Neural cell (in vitro differentiated cells): ENCODE results near the gene MRPL32. TPM values are rescaled to one million over a fixed set of nuclear protein-coding genes. Genes with fewer than 3 reads are reported as not detected.

Experiments
- H2AFZ ChIP-seq: fragments of 200-600, 300-800 bp; sonication (generic), shearing (Covaris generic); 2 replicates; pipeline ENCODE4 v1.6.0; 2014; ENCODE audit warnings: low read depth, mild to moderate bottlenecking, antibody characterized with exemption, low read length, moderate library complexity
- H3F3A ChIP-seq: fragments of 200-600 bp; shearing (Covaris generic); 2 replicates; pipeline ENCODE4 v1.6.1; 2016; ENCODE audit warnings: mild to moderate bottlenecking, moderate library complexity, mixed read lengths, antibody characterized with exemption, low read length; ENCODE audit not compliant: insufficient read depth, poor library complexity, severe bottlenecking
- H3K27ac ChIP-seq: fragments of 200-600, 300-800 bp; sonication (generic), shearing (Covaris generic); 2 replicates; pipeline ENCODE4 v1.5.1; 2014; ENCODE audit warnings: mild to moderate bottlenecking, low read length, moderate library complexity
- H3K27me3 ChIP-seq: fragments of 300-800, 200-600 bp; sonication (generic), shearing (Covaris generic); 2 replicates; pipeline ENCODE4 v1.6.0; 2014; ENCODE audit warnings: mild to moderate bottlenecking, low read depth, low read length, moderate library complexity; ENCODE audit not compliant: insufficient read depth
- H3K36me3 ChIP-seq: fragments of 300-800, 200-600 bp; sonication (generic), shearing (Covaris generic); 2 replicates; pipeline ENCODE4 v1.5.1; 2014; ENCODE audit warnings: mild to moderate bottlenecking, antibody characterized with exemption, low read length, moderate library complexity; ENCODE audit not compliant: insufficient read depth
- H3K4me2 ChIP-seq: fragments of 300-800, 200-600 bp; sonication (generic), shearing (Covaris generic); 2 replicates; pipeline ENCODE4 v1.6.0; 2014; ENCODE audit warnings: mild to moderate bottlenecking, low read length
- H3K4me3 ChIP-seq: fragments of 300-800, 200-600 bp; sonication (generic), shearing (Covaris generic); 2 replicates; pipeline ENCODE4 v1.5.1; 2014; ENCODE audit warnings: mild to moderate bottlenecking, low read length, moderate library complexity
- H3K79me2 ChIP-seq: fragments of 200-600 bp; shearing (Covaris generic); replicated peaks from 2 replicates; pipeline ENCODE4 v1.6.0; 2014; ENCODE audit warnings: mild to moderate bottlenecking, low read length, moderate library complexity; ENCODE audit not compliant: insufficient read depth
- H3K9ac ChIP-seq: fragments of 300-800, 200-600 bp; sonication (generic), shearing (Covaris generic); 2 replicates; pipeline ENCODE4 v1.6.1; 2016; ENCODE audit warnings: mild to moderate bottlenecking, low read length, mixed read lengths
- H3K9me2 ChIP-seq: fragments of 200-600 bp; shearing (Covaris generic); 2 replicates; pipeline ENCODE4 v1.6.1; 2016; ENCODE audit warnings: mild to moderate bottlenecking, low read length, mixed read lengths; ENCODE audit not compliant: insufficient read depth
- H3K9me3 ChIP-seq: fragments of 200-600, 300-800 bp; sonication (generic), shearing (Covaris generic); 2 replicates; pipeline ENCODE4 v1.6.1; 2016; ENCODE audit warnings: mild to moderate bottlenecking, mixed run types, low read length, moderate library complexity, mixed read lengths
- H4K20me1 ChIP-seq: fragments of 200-600 bp; shearing (Covaris generic); 2 replicates; pipeline ENCODE4 v1.6.1; 2016; ENCODE audit warnings: mild to moderate bottlenecking, mixed run types; ENCODE audit not compliant: insufficient read depth
- CTCF ChIP-seq: fragments of 450-650 bp; IDR thresholded peaks from 2 replicates; pipeline ENCODE4 v1.5.1; 2014; ENCODE audit warnings: antibody characterized with exemption, mild to moderate bottlenecking, moderate library complexity; ENCODE audit not compliant: poor library complexity, severe bottlenecking
- EP300 ChIP-seq: fragments of 450-650 bp; conservative IDR thresholded peaks from 2 replicates; pipeline ENCODE4 v1.6.1; 2014; ENCODE audit warnings: antibody characterized with exemption, mild to moderate bottlenecking, moderate library complexity; ENCODE audit not compliant: poor library complexity, severe bottlenecking
- EZH2 ChIP-seq: fragments of 200-600, 300-800 bp; shearing (Covaris generic), sonication (generic); IDR thresholded peaks from 2 replicates; pipeline ENCODE4 v1.6.1; 2014; ENCODE audit warnings: antibody characterized with exemption, low read length, borderline replicate concordance, mild to moderate bottlenecking; ENCODE audit not compliant: insufficient read depth, poor library complexity, severe bottlenecking
- MXI1 ChIP-seq: fragments of 450-650 bp; conservative IDR thresholded peaks from 2 replicates; pipeline ENCODE4 v1.6.1; 2014; ENCODE audit warnings: antibody characterized with exemption, mild to moderate bottlenecking; ENCODE audit not compliant: poor library complexity, severe bottlenecking
- POLR2AphosphoS5 ChIP-seq: IDR thresholded peaks from 2 replicates; pipeline ENCODE4 v1.6.1; 2012
- RAD21 ChIP-seq: fragments of 450-650 bp; conservative IDR thresholded peaks from 2 replicates; pipeline ENCODE4 v1.6.1; 2014; ENCODE audit warnings: antibody characterized with exemption, mild to moderate bottlenecking, moderate library complexity
- REST ChIP-seq: IDR thresholded peaks from 2 replicates; pipeline ENCODE4 v1.6.1; 2012; ENCODE audit warnings: borderline replicate concordance
- SMC3 ChIP-seq: fragments of 450-650 bp; conservative IDR thresholded peaks from 2 replicates; pipeline ENCODE4 v1.6.1; 2014; ENCODE audit warnings: antibody characterized with exemption, mild to moderate bottlenecking, moderate library complexity; ENCODE audit not compliant: poor library complexity
- TAF1 ChIP-seq: IDR thresholded peaks from 2 replicates; pipeline ENCODE4 v1.6.1; 2012; ENCODE audit warnings: low read depth
- polyA plus RNA-seq: library from polyadenylated mRNA; depleted of rRNA; stranded (reverse); fragments of >200 nt; gene quantifications from 2 replicates; pipeline ENCODE4 v1.2.3, GENCODE V29; 2014

Gene MRPL32
- polyA plus RNA-seq, 1 donor from 2014 or later = 193 TPM

GRCh38 chr7:42913591-42913990 lies 18.6 kb upstream of the MRPL32 start:
- Histone ChIP-seq H3K4me3 (no peak overlapping the region), H3K27ac (no peak overlapping the region)
- no peak for TF ChIP-seq REST
- no peak for TF ChIP-seq RAD21
- no peak for TF ChIP-seq EZH2
- no peak for TF ChIP-seq POLR2AphosphoS5
- TF ChIP-seq CTCF = no peak
- TF ChIP-seq EP300 = no peak
- no peak for TF ChIP-seq MXI1
- TF ChIP-seq TAF1 = no peak
- no peak for TF ChIP-seq SMC3

GRCh38 chr7:42914009-42914408 lies 18.2 kb upstream of the MRPL32 start:
- Histone ChIP-seq H3K9ac (no peak overlapping the region), H3K36me3 (no peaks in the 10 kb centered on the region), H3K4me2 (no peak overlapping the region), H2AFZ (no peak overlapping the region), H3K27me3 (no peaks in the 10 kb centered on the region), H3K9me2 (no peaks in the 10 kb centered on the region), H3K79me2 (peaks cover 12% of the 10 kb centered on the region), H4K20me1 (no peaks in the 10 kb centered on the region), H3F3A (no peaks in the 10 kb centered on the region), H3K9me3 (no peaks in the 10 kb centered on the region), H3K4me3 (no peak overlapping the region), H3K27ac (no peak overlapping the region)
- no peak for TF ChIP-seq MXI1
- no peak for TF ChIP-seq SMC3
- no peak for TF ChIP-seq REST
- TF ChIP-seq RAD21 = no peak
- TF ChIP-seq CTCF = no peak
- no peak for TF ChIP-seq POLR2AphosphoS5
- TF ChIP-seq EP300 = no peak
- no peak for TF ChIP-seq TAF1
- no peak for TF ChIP-seq EZH2

More at GRCh38 chr7:42913591-42913990, 18.6 kb upstream of the MRPL32 start:
- Histone ChIP-seq H3K36me3 (no peaks in the 10 kb centered on the region), H3K9me3 (no peaks in the 10 kb centered on the region), H2AFZ (no peak overlapping the region), H3K9me2 (no peaks in the 10 kb centered on the region), H4K20me1 (no peaks in the 10 kb centered on the region), H3K79me2 (peaks cover 12% of the 10 kb centered on the region), H3K27me3 (no peaks in the 10 kb centered on the region), H3K9ac (no peak overlapping the region), H3F3A (no peaks in the 10 kb centered on the region), H3K4me2 (no peak overlapping the region)
